Measurements from ENCODE around the gene EIF2B2.

EIF2B2 gene

GRCh38 chr14:75044752-75045151, 42.0 kb downstream of the EIF2B2 start:
- DNase-seq (ENCODE audit: low spot score) = peak; percentile 14

DNA sequence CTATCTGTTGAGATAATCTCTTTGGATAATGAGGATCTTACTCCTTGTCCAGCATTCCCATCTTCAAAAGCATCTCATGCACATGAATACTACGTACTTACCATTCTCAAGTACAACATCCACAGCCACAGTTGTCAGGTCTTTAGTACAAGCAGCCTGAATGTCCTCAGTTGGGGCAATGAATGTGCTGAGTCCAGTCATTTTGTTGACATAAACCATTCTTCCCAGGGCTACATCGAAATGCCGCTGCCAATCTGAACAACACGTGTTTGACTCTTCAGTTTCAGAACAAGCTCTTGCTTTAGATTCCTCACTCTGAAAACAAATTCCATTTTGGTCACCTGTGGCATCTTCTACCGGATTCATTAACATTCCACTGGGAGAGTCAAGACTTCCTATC, 43.6 kb downstream of the EIF2B2 start:
- no peak for DNase-seq (ENCODE audit: low spot score)

DNA sequence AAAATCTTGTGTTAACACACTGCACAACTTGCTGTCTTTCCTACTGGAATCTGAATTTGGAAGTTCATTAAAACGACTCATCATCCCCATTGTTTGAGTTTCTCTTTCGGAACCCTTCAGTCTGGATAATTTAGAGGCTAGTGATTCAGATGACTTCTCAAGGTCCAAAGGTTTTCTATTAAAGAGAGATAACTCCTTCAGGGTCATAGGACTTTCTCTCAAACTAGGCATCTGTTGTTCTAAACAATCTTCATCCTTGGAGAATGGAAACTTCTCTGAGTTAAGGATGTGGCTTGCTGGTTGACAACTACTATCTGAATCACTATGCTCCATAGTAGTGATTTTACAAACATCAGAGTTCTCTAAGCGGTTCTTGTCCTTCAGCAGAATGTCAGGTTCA, 44.2 kb downstream of the EIF2B2 start:
- DNase-seq (ENCODE audit: low spot score) = no peak

DNA sequence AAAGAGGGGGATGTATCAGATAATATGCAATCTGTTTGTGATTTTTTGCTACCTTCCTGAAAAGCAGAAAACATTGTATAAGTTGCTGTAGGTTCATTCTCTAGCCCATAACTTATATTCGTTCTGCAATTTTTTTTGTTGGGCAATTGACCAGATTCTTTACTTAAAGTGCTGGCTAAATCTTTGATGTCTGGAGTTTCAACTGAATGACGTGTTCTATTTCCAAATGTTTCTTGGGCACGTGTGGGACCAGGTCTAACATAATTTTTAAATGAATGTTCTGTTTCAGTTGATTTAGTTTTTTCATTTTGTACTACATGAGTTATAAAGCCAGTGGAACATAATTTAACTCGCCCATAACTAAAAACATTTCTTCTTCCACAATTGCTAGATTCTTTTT, 44.8 kb downstream of the EIF2B2 start:
- no peak for DNase-seq (ENCODE audit: low spot score)

- no peak for DNase-seq (ENCODE audit: low spot score)
Measured at GRCh38 chr14:75048101-75048500, 45.4 kb downstream of the EIF2B2 start.

DNA sequence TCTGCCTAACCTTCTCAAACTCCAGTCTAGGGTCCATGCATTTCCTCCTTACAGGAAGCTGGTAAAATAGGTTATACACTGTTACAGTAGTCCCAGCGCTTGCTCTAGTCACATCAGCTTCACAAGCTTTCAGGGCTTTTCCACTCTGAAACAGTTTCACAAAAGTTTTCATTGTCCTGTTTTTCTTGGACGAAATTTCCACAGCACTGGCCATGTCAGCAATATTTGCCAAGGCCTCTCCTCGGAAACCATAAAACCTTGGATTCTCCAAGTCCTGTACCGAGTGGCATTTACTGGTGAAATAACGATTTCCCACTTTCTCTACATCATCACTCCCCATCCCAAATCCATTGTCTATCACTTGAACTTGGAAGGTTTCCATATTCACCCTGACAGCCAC, 46.4 kb downstream of the EIF2B2 start:
- no peak for DNase-seq (ENCODE audit: low spot score)

- peak; percentile 48 for DNase-seq (ENCODE audit: low spot score)
Measured at GRCh38 chr14:75049731-75050201, 47.0 kb downstream of the EIF2B2 start.

GRCh38 chr14:75050852-75051555, 48.3 kb downstream of the EIF2B2 start, which contains the start of gene MLH3:
Gene MLH3, minus strand, starts transcription at chr14:75051467. Its CDS starts 1,812 bp downstream, at chr14:75049655.
- DNase-seq (ENCODE audit: low spot score) = peak; percentile 93

DNA sequence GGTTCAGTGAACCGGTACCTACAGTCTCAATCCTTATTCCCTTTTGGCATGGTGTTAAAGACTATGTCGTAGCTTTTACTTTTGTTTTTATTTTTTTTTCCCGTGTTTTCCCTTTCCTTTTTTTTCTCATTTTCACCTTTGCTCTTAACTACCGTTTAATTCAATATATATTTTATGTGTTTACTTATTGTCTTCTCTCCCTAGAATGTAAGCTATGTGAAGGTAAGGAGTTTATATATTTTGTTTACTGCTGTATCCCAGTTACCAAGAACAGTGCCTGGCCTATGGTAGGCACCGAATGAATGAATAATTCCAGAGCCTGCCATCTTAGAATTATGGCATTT, 48.8 kb downstream of the EIF2B2 start:
- no peak for DNase-seq (ENCODE audit: low spot score)

DNA sequence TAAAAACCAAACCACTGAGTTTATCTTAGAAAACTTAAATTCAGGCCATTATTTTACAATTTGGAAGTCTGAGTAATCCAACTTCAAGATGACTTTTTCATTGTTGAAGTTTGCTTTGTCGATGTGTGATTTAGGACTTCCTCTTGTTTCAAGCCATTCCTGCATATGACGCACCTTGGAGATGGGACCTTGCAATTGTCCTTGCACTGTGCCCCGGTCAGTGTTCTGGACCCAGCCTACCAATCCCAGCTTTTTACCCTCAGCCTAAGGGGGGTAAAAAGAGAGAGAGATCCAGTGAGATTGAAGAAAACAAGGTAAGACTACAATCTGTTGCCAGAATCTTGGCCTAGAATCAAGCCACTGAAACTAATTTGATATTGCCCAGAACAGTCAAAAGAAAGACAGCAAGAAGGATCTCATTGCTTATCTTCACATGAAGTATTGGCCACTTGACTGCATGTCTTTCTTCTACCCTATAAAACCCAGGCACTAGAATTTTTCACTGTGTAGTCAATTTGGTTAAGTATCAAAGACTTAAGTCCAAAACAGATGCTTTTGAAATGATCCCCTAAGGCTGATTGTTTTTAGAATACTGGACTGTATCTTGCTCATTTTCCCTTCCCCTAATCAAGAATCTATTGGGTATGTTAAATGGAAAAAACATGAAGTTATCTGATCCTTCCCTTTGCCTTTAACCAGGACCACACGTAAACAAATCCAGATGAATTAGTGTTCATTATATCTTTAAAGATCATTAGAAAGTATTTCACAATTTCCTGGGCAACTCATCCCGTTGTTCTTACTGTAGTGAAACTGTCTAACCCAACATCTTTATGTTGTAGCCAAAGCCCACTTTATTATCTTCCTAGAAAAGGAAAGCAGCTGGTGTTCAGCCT, 50.9 kb downstream of the EIF2B2 start:
- DNase-seq (ENCODE audit: low spot score) = peak; percentile 37

DNA sequence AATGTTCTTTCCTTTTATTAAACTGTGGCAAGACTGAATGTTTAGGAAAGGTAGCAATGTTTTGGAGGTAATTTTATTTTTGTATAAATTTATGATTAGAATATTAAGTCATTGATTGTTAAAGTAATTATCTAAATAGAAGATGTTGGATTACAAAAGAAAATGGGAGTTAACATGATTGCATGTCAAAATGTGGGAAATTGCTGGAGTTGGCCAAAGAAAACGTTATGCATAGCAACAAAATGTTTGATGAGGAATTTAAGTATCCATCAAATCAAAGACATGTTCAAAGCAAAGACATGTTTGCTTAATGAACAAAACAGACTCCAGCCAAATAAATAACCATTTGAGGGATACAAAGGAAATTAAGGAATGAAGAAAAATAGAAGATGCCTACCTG, 51.7 kb downstream of the EIF2B2 start:
- DNase-seq (ENCODE audit: low spot score) = no peak

DNA sequence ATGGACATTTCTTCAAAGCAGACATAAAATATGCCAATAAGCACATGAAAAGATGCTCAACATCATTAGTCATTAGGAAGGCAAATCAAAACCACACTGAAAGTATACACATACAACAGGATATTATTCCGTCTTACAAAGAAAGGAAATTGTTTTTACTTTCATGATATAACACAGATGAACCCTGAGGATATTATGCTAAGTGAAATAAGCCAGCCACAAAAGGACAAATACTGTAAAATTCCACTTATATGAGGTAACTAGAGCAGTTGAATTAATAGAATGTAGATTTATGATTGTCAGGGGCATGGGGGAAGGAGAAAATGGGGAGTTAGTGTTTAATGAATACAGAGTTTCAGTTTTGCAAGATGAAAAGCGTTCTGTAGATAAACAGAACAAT, 56.9 kb downstream of the EIF2B2 start:
- DNase-seq (ENCODE audit: low spot score) = no peak

- DNase-seq (ENCODE audit: low spot score) = no peak
Measured at GRCh38 chr14:75060420-75060819, 57.7 kb downstream of the EIF2B2 start.
